Neuronal stem cell (in vitro differentiated cells): ENCODE results near the gene U2SURP.

Source experiments
- DNase-seq: peaks from one replicate; pipeline ENCODE4 v3.0.0-alpha.2; 2013; ENCODE audit warnings: low spot score
- H2AFZ ChIP-seq: one replicate; pipeline ENCODE4 v1.6.1; 2013; ENCODE audit warnings: mild to moderate bottlenecking, low read length, inconsistent platforms
- H2AK5ac ChIP-seq: 2 replicates; pipeline ENCODE4 v1.6.1; 2013; ENCODE audit warnings: low read depth, mild to moderate bottlenecking, inconsistent platforms, low read length, moderate library complexity, mixed read lengths
- H2BK120ac ChIP-seq: 2 replicates; pipeline ENCODE4 v1.6.1; 2013; ENCODE audit warnings: low read depth, mild to moderate bottlenecking, inconsistent platforms, low read length, moderate library complexity, mixed read lengths
- H2BK12ac ChIP-seq: one replicate; pipeline ENCODE4 v1.6.1; 2013; ENCODE audit warnings: low read length, inconsistent platforms
- H2BK15ac ChIP-seq: 2 replicates; pipeline ENCODE4 v1.6.1; 2013; ENCODE audit warnings: mild to moderate bottlenecking, low read length, inconsistent platforms, mixed read lengths
- H2BK5ac ChIP-seq: one replicate; pipeline ENCODE4 v1.6.1; 2013; ENCODE audit warnings: inconsistent platforms, mild to moderate bottlenecking, low read length, moderate library complexity
- H3K14ac ChIP-seq: one replicate; pipeline ENCODE4 v1.6.1; 2013; ENCODE audit warnings: low read length, inconsistent platforms
- H3K18ac ChIP-seq: 2 replicates; pipeline ENCODE4 v1.6.1; 2013; ENCODE audit warnings: low read length, inconsistent platforms
- H3K23ac ChIP-seq: 2 replicates; pipeline ENCODE4 v1.6.1; 2013; ENCODE audit warnings: low read depth, mild to moderate bottlenecking, mixed read lengths, low read length, inconsistent platforms; ENCODE audit not compliant: poor library complexity
- H3K27ac ChIP-seq: replicated peaks from 3 replicates; pipeline ENCODE4 v1.5.1; 2013; ENCODE audit warnings: low read length, inconsistent platforms
- H3K27me3 ChIP-seq, 3 experiments: 2 replicates each; pipeline ENCODE4 v1.6.1; 2013; ENCODE audit warnings: low read length in 3 of 3, mild to moderate bottlenecking in 2 of 3, inconsistent platforms in 1 of 3, low read depth in 1 of 3, mixed read lengths in 1 of 3, moderate library complexity in 1 of 3; ENCODE audit not compliant: control insufficient read depth in 3 of 3, insufficient read depth in 3 of 3
- H3K36me3 ChIP-seq, 2 donors: replicated peaks in 1 of 2; 2 replicates each; pipeline ENCODE4 v1.6.1; 2013; ENCODE audit warnings: low read length in 2 of 2; ENCODE audit not compliant: control insufficient read depth in 2 of 2, insufficient read depth in 2 of 2
- H3K4ac ChIP-seq: 2 replicates; pipeline ENCODE4 v1.6.1; 2013; ENCODE audit warnings: inconsistent platforms, mild to moderate bottlenecking, low read length, moderate library complexity
- H3K4me1 ChIP-seq, 2 donors: 1 replicate in 1 of 2; 2 replicates in 1 of 2; pipeline ENCODE4 v1.6.1; 2013; ENCODE audit warnings: low read length in 2 of 2, low read depth in 1 of 2; ENCODE audit not compliant: control insufficient read depth in 2 of 2, insufficient read depth in 1 of 2
- H3K4me2 ChIP-seq: one replicate; pipeline ENCODE4 v1.6.1; 2013; ENCODE audit warnings: mild to moderate bottlenecking, low read length, inconsistent platforms; ENCODE audit not compliant: insufficient read depth, poor library complexity, severe bottlenecking
- H3K4me3 ChIP-seq, 2 donors: 2 replicates each; pipeline ENCODE4 v1.5.1; 2013; ENCODE audit warnings: low read length in 2 of 2, mild to moderate bottlenecking in 2 of 2, inconsistent platforms in 1 of 2, moderate library complexity in 1 of 2
- H3K79me1 ChIP-seq: one replicate; pipeline ENCODE4 v1.6.1; 2013; ENCODE audit warnings: low read depth, mild to moderate bottlenecking, inconsistent platforms, low read length, moderate library complexity
- H3K9ac ChIP-seq: one replicate; pipeline ENCODE4 v1.6.1; 2013; ENCODE audit warnings: mild to moderate bottlenecking, low read depth, low read length, inconsistent platforms; ENCODE audit not compliant: poor library complexity
- H3K9me3 ChIP-seq, 2 donors: replicated peaks in 1 of 2; 2 replicates each; pipeline versions ENCODE3 to v1.6.1; 2013; ENCODE audit warnings: low read length in 2 of 2, mild to moderate bottlenecking in 2 of 2, inconsistent platforms in 1 of 2, low read depth in 1 of 2, mixed read lengths in 1 of 2, moderate library complexity in 1 of 2; ENCODE audit not compliant: control insufficient read depth in 2 of 2, insufficient read depth in 1 of 2
- H4K8ac ChIP-seq: one replicate; pipeline ENCODE4 v1.6.1; 2013; ENCODE audit warnings: low read depth, mild to moderate bottlenecking, inconsistent platforms, low read length, moderate library complexity
- H4K91ac ChIP-seq: one replicate; pipeline ENCODE4 v1.6.1; 2013; ENCODE audit warnings: low read length, low read depth, mild to moderate bottlenecking, inconsistent platforms; ENCODE audit not compliant: poor library complexity
- WGBS, 2 donors: extraction: QIAGEN DNeasy Blood & Tissue Kit; methylation state at CpG; one replicate each; pipeline ENCODE4 v1.1.7; 2013; ENCODE audit warnings: missing lambda C conversion rate in 2 of 2, mixed read lengths in 1 of 2; ENCODE audit not compliant: insufficient read length in 2 of 2, insufficient replicate concordance in 1 of 2; ENCODE audit errors: extremely low coverage in 2 of 2; 5-methylcytosine and 5-hydroxymethylcytosine counted together

U2SURP gene

DNA sequence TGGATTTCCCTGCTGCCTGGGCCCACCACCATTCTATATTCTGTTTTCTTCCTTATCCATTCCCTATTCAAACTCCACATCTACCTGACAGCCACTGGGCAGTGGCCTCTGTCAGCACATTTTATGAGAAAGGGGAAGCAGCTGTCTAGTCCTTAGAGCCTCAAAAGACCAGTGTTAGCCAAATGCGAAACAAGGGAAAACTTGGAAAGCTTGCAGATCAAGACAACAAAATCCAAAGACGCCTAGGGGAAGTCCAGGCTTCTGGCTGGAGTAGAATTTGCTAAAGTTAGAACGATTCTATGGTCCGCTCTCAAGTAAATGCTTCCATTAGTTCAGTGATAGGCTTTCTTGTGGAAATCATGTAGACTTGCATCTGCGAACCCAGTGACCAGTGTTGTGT, 78.8 kb downstream of the U2SURP start:
- peaks cover 4 to 8% of the 10 kb centered on the region in 2 donors for H3K9me3 ChIP-seq
- H3K4me2 ChIP-seq: no peak overlapping the region
- H4K8ac ChIP-seq: no peak overlapping the region
- no peak overlapping the region for H3K23ac ChIP-seq
- H3K4ac ChIP-seq: no peak overlapping the region
- H2AFZ ChIP-seq: no peak overlapping the region
- peaks cover 2 to 9% of the 10 kb centered on the region in 2 donors for H3K4me1 ChIP-seq
- no peak overlapping the region for H3K14ac ChIP-seq
- no peak overlapping the region for H2AK5ac ChIP-seq
- H4K91ac ChIP-seq: no peak overlapping the region
- H2BK120ac ChIP-seq: no peak overlapping the region
- no peaks in the 10 kb centered on the region for H3K79me1 ChIP-seq
- H3K27me3 ChIP-seq: no peaks in the 10 kb centered on the region
- H2BK12ac ChIP-seq: no peak overlapping the region
- WGBS, 2 donors: no CpG with 5 or more reads among the region's 5 CpGs
- H3K27ac ChIP-seq: no peak overlapping the region
- H2BK5ac ChIP-seq: no peak overlapping the region
- DNase-seq: no peak
- no peak overlapping the region for H3K9ac ChIP-seq
- no peak overlapping the region for H2BK15ac ChIP-seq
- no peaks in the 10 kb centered on the region for H3K36me3 ChIP-seq
- H3K4me3 ChIP-seq: no peak overlapping the region
- no peak overlapping the region for H3K18ac ChIP-seq

DNA sequence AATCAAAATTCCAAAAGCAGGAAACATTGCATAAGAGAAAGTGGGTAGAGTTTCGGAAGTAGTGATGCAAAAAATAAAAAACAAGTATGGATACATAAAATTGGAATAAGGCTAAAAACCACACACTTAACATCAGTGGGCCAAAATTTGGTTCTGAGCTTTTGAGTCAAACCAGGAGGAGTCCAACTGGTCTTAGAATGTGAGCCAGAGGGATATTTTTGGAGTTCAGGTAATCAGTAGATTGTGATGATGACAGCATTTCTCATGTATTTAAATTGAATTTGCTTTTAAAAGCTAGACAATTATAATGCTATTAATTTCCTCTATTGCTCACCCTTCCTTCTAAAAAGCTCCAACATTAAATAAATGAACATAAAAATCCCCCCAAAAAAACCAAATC, 80.0 kb downstream of the U2SURP start:
- H3K36me3 ChIP-seq: no peaks in the 10 kb centered on the region
- no peak overlapping the region for H3K4me3 ChIP-seq
- H4K91ac ChIP-seq: no peak overlapping the region
- H3K23ac ChIP-seq: no peak overlapping the region
- H3K14ac ChIP-seq: no peak overlapping the region
- H2AFZ ChIP-seq: no peak overlapping the region
- WGBS, 2 donors: no CpG with 5 or more reads among the region's 1 CpG
- no peak overlapping the region for H3K27ac ChIP-seq
- DNase-seq: no peak
- H2BK12ac ChIP-seq: no peak overlapping the region
- peaks cover 2 to 9% of the 10 kb centered on the region in 2 donors for H3K4me1 ChIP-seq
- H4K8ac ChIP-seq: no peak overlapping the region
- H2BK15ac ChIP-seq: no peak overlapping the region
- peaks cover 4 to 8% of the 10 kb centered on the region in 2 donors for H3K9me3 ChIP-seq
- no peak overlapping the region for H3K4me2 ChIP-seq
- H3K4ac ChIP-seq: no peak overlapping the region
- no peak overlapping the region for H3K9ac ChIP-seq
- no peak overlapping the region for H2AK5ac ChIP-seq
- no peaks in the 10 kb centered on the region for H3K79me1 ChIP-seq
- no peaks in the 10 kb centered on the region for H3K27me3 ChIP-seq
- no peak overlapping the region for H2BK120ac ChIP-seq
- no peak overlapping the region for H2BK5ac ChIP-seq
- no peak overlapping the region for H3K18ac ChIP-seq

DNA sequence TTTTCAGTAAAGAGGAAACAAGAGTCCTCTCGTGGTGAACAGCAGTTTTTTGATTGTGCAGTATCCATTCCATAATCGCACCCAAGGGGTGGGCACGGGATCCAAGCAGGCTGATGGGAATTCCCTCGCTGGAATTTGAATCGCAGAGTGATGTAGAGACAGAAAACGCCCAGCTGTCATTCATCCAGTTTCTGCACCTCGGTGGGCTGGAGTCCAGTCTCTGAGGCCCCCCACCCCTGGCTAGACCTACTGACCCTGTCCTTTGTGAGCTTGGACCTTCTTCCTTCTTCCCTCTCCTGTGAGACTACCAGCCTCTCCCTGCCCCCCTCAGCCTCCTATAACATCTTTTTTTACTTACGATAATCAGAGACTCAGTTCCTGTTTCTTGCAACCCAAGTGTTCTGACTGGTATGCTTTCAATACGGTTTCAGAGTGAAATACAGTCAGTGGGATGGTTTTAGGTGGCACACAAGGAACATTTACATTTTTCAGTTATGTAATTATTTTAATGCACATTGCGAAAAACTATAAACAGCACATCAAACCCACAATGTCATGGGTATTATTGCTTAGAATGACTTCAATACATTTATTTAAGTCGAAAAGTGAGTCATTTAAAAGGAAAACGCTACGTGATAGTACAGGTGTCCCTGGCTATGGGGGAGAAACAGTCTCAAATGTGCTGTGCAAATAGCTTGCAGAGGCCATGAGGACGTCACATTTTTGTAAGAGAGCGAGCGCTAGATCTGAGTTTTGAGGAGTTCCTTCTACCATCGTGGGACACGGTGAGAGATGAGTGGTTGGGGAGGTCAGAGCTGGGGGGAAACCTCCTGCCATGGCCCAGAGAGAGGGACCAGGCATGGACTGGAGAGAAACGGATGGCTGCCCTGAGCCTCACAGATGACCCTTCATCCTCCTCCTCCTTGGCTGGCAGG, 80.7 kb downstream of the U2SURP start:
- Histone ChIP-seq H3K14ac (no peak overlapping the region), H3K27ac (no peak overlapping the region), H3K36me3 (no peaks in the 10 kb centered on the region), H4K8ac (no peak overlapping the region), H3K18ac (no peak overlapping the region), H4K91ac (no peak overlapping the region), H2AK5ac (no peak overlapping the region), H2BK5ac (no peak overlapping the region), H3K79me1 (no peaks in the 10 kb centered on the region), H3K27me3 (no peaks in the 10 kb centered on the region), H2BK15ac (no peak overlapping the region), H3K9me3 (peaks cover 4 to 8% of the 10 kb centered on the region in 2 donors), H3K4ac (no peak overlapping the region), H2AFZ (peak overlapping the region; percentile 65), H3K4me1 (peaks cover 2 to 9% of the 10 kb centered on the region in 2 donors), H3K4me2 (no peak overlapping the region), H3K23ac (no peak overlapping the region), H3K9ac (no peak overlapping the region), H2BK120ac (no peak overlapping the region), H2BK12ac (no peak overlapping the region), H3K4me3 (no peak overlapping the region)
- no peak for DNase-seq
- no CpG with 5 or more reads among the region's 19 CpGs for WGBS, 2 donors

DNA sequence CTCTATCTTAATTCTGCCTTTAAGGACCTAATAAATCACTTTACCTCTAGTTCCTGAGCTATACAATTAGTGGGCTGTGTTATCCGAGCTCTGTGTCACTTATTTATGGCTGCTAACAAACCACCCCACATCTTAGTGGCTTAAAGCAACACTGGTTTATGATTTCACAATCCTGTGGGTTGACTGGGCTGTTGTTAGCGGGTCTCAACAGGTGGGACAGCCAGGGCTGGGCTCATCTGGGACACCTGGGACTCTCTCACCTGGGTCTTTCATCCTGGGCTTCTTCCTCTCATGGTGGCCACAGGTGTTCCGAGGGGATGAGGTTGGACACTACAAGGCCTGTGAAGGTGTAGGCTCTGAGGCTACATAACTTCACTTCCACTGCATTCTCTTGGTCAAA, 82.4 kb downstream of the U2SURP start:
- H4K8ac ChIP-seq: no peak overlapping the region
- H4K91ac ChIP-seq: no peak overlapping the region
- H2BK5ac ChIP-seq: no peak overlapping the region
- no peak overlapping the region for H2AK5ac ChIP-seq
- no peak overlapping the region for H2BK12ac ChIP-seq
- H3K4me2 ChIP-seq: no peak overlapping the region
- no peaks in the 10 kb centered on the region for H3K27me3 ChIP-seq
- H2AFZ ChIP-seq: no peak overlapping the region
- H2BK15ac ChIP-seq: no peak overlapping the region
- no peak overlapping the region for H3K4me3 ChIP-seq
- no peaks in the 10 kb centered on the region for H3K36me3 ChIP-seq
- WGBS, 2 donors: no CpG with 5 or more reads among the region's 3 CpGs
- no peak overlapping the region for H3K4ac ChIP-seq
- H3K14ac ChIP-seq: no peak overlapping the region
- no peak overlapping the region for H3K27ac ChIP-seq
- H3K4me1 ChIP-seq: peaks cover 2 to 9% of the 10 kb centered on the region in 2 donors
- H3K9ac ChIP-seq: no peak overlapping the region
- no peaks in the 10 kb centered on the region for H3K79me1 ChIP-seq
- peak overlapping the region; percentile 56 for H3K18ac ChIP-seq
- no peak overlapping the region for H2BK120ac ChIP-seq
- no peak for DNase-seq
- peaks cover 4 to 8% of the 10 kb centered on the region in 2 donors for H3K9me3 ChIP-seq
- no peak overlapping the region for H3K23ac ChIP-seq
